HepG2 (cell line): Measurements from ENCODE around the gene AQP7. TPM values are rescaled to one million over a fixed set of nuclear protein-coding genes. Genes with fewer than 3 reads are reported as not detected.
"Not testable (repeated sequence)": the region's sequence is repeated elsewhere in the genome, so short reads cannot be mapped to it uniquely, and the experiment has no call there.

ENCODE experiments used
- ATAC-seq: fragments of 200-7000 bp; cut with Tn5 transposase; 3 replicates; pipeline ENCODE4 v1.9.1; 2020; ENCODE audit warnings: mild to moderate bottlenecking, moderate library complexity
- BruUV-seq: library from RNA; stranded (reverse); fragments of 400-500 nt; replicated peaks from 2 replicates; lab custom pipeline; 2021; lab: Mats Ljungman, UMichigan
- CTCF ChIA-PET: fragments of 300-600 bp; formaldehyde crosslinking; extraction: SDS; loops from one replicate; lab custom pipeline; 2021; ENCODE audit warnings: low total read pairs, inconsistent platforms, low intra/inter-chr PET ratio; lab: Yijun Ruan, JAX
- POLR2A ChIA-PET: fragments of 350-600 bp; sonication (Branson Sonifier 250); formaldehyde crosslinking; loops from one replicate; lab custom pipeline; 2020; ENCODE audit warnings: antibody characterized with exemption, inconsistent platforms; lab: Yijun Ruan, JAX
- DNase-seq: peaks from one replicate; pipeline ENCODE4 v3.0.0-alpha.2; 2015; ENCODE audit warnings: low spot score
- FAIRE-seq: peaks from 3 replicates; lab custom pipeline; 2011; peaks lifted over from hg19 to GRCh38; lab: Jason Lieb, UNC
- H2AFZ ChIP-seq: one replicate; pipeline ENCODE4 v1.6.1; 2011; ENCODE audit warnings: low read length, inconsistent platforms
- H3K27ac ChIP-seq: fragments of 300-600 bp; 3 replicates; pipeline ENCODE4 v1.8.0; 2011; ENCODE audit warnings: mixed run types, mild to moderate bottlenecking, mixed read lengths, low read length, inconsistent platforms; ENCODE audit not compliant: insufficient read depth; ENCODE audit errors: extremely low read length
- H3K27me3 ChIP-seq, 2 experiments: fragments of 200-600 bp in 1 of 2; 2 replicates in 1 of 2; 3 replicates in 1 of 2; pipeline versions ENCODE4 v1.6.0 to v1.8.0; 2011; ENCODE audit warnings: low read length in 2 of 2, mild to moderate bottlenecking in 2 of 2, moderate library complexity in 2 of 2, inconsistent platforms in 1 of 2; ENCODE audit not compliant: insufficient read depth in 2 of 2, control insufficient read depth in 1 of 2
- H3K36me3 ChIP-seq, 2 experiments: fragments of 200-600 bp in 1 of 2; replicated peaks in 1 of 2; 2 replicates in 1 of 2; 3 replicates in 1 of 2; pipeline versions ENCODE4 v1.5.1 to v1.8.0; 2011; ENCODE audit warnings: low read length in 2 of 2, inconsistent platforms in 1 of 2; ENCODE audit not compliant: insufficient read depth in 2 of 2, control insufficient read depth in 1 of 2
- H3K4me1 ChIP-seq: 2 replicates; pipeline ENCODE4 v1.5.1; 2012; ENCODE audit warnings: low read length, inconsistent platforms; ENCODE audit not compliant: insufficient read depth
- H3K4me2 ChIP-seq: 2 replicates; pipeline ENCODE4 v1.6.0; 2011; ENCODE audit warnings: low read depth, low read length, inconsistent platforms
- H3K4me3 ChIP-seq, 3 experiments: fragments of 200-600 bp in 1 of 3; sonication (generic), shearing (Covaris generic) in 1 of 3; replicated peaks in 1 of 3; 2 replicates each; pipeline ENCODE4 v1.5.1; 2011 to 2016; ENCODE audit warnings: low read length in 3 of 3, inconsistent platforms in 2 of 3, low read depth in 2 of 3, mild to moderate bottlenecking in 2 of 3, control low read depth in 1 of 3, mixed read lengths in 1 of 3; ENCODE audit not compliant: insufficient read depth in 1 of 3
- H3K79me2 ChIP-seq: one replicate; pipeline ENCODE4 v1.6.1; 2011; ENCODE audit warnings: low read length, inconsistent platforms; ENCODE audit not compliant: insufficient read depth
- H3K9ac ChIP-seq: 2 replicates; pipeline ENCODE4 v1.6.0; 2011; ENCODE audit warnings: mild to moderate bottlenecking, low read depth, low read length, inconsistent platforms; ENCODE audit not compliant: insufficient read depth
- H3K9me3 ChIP-seq: 2 replicates; pipeline ENCODE4 v1.5.1; 2012; ENCODE audit warnings: mild to moderate bottlenecking, low read length
- H4K20me1 ChIP-seq: 2 replicates; pipeline ENCODE4 v1.6.0; 2011; ENCODE audit warnings: inconsistent platforms, mild to moderate bottlenecking, low read length, moderate library complexity; ENCODE audit not compliant: insufficient read depth
- AGO2 ChIP-seq: fragments of 200-400 bp; formaldehyde crosslinking; optimal IDR thresholded peaks from 2 replicates; pipeline ENCODE3; 2017; ENCODE audit warnings: mild to moderate bottlenecking, low read depth, low read length, moderate library complexity
- CHCHD3 ChIP-seq: sonication (generic); formaldehyde crosslinking; IDR thresholded peaks from 2 replicates; pipeline ENCODE4 v1.8.0; 2022; ENCODE audit warnings: mild to moderate bottlenecking, missing genetic modification reagents, moderate library complexity
- TRIM24 ChIP-seq: sonication (generic); formaldehyde crosslinking; IDR thresholded peaks from 2 replicates; pipeline ENCODE4 v1.8.0; 2022; ENCODE audit warnings: mild to moderate bottlenecking, missing genetic modification reagents
- ZNF883 ChIP-seq: sonication (generic); formaldehyde crosslinking; IDR thresholded peaks from 2 replicates; pipeline ENCODE4 v1.5.1; 2020; ENCODE audit warnings: mild to moderate bottlenecking, missing genetic modification reagents; ENCODE audit errors: not compliant biosample characterization
- ZSCAN25 ChIP-seq: sonication (generic); formaldehyde crosslinking; IDR thresholded peaks from 2 replicates; pipeline ENCODE4 v1.8.0; 2022; ENCODE audit warnings: mild to moderate bottlenecking, missing genetic modification reagents
- WGBS: methylation state at CpG from one replicate; pipeline ENCODE4 v1.1.6; 2017; ENCODE audit warnings: low lambda C conversion rate; 5-methylcytosine and 5-hydroxymethylcytosine counted together
- in situ Hi-C: cut with HindIII; loops from 2 replicates; pipeline ENCODE4 v1.10.0; 2017; ENCODE audit warnings: low pct_unique_long_range_greater_than_20kb; ENCODE audit not compliant: extremely low pct_ligation_motif_present
- intact Hi-C: fragments of 100-400 bp; cut with micrococcal nuclease; formaldehyde crosslinking; loops from one replicate; pipeline ENCODE4 v1.10.0; 2022; ENCODE audit not compliant: unreplicated experiment
- polyA plus RNA-seq, 8 experiments: library from polyadenylated mRNA; depleted of rRNA in 3 of 8; stranded (reverse) in 7 of 8; unstranded in 1 of 8; fragments of >200 nt; fragmentation: Illumina TruSeq in 4 of 8; extraction: Trizol in 4 of 8; gene quantifications; 2 replicates each; pipeline versions ENCODE4 v1.2.1 to v1.2.3, GENCODE V29; 2011 to 2016; ENCODE audit warnings: low read depth in 4 of 8, missing spikeins in 1 of 8, mixed read lengths in 1 of 8; ENCODE audit not compliant: insufficient read depth in 1 of 8
- total RNA-seq, 5 experiments: library from RNA; depleted of rRNA; stranded (reverse); fragments of >200 nt; fragmentation: Illumina TruSeq; extraction: Trizol; gene quantifications; 2 replicates each; pipeline ENCODE4 v1.2.3, GENCODE V29; 2016; ENCODE audit warnings: low read depth in 1 of 5
- TF ChIP-seq, protein P1 (sequence below): sonication (generic); formaldehyde crosslinking; IDR thresholded peaks from 2 replicates; pipeline ENCODE4 v1.5.0; 2020; ENCODE audit warnings: mild to moderate bottlenecking, missing genetic modification reagents, borderline replicate concordance
- TF ChIP-seq, protein P2 (sequence below): sonication (generic); formaldehyde crosslinking; IDR thresholded peaks from 2 replicates; pipeline ENCODE4 v1.4.0; 2020; ENCODE audit warnings: mild to moderate bottlenecking, low read depth, missing genetic modification reagents
- TF ChIP-seq, protein P3 (sequence below): IDR thresholded peaks from 2 replicates; pipeline ENCODE4 v1.6.1; 2016

Gene AQP7
- total and polyA plus RNA-seq, 2 of the 13 experiments (the other 11 are each of a cell fraction or from before 2014, with no cell fraction given) = 1.9 to 2.1 TPM

DNA sequence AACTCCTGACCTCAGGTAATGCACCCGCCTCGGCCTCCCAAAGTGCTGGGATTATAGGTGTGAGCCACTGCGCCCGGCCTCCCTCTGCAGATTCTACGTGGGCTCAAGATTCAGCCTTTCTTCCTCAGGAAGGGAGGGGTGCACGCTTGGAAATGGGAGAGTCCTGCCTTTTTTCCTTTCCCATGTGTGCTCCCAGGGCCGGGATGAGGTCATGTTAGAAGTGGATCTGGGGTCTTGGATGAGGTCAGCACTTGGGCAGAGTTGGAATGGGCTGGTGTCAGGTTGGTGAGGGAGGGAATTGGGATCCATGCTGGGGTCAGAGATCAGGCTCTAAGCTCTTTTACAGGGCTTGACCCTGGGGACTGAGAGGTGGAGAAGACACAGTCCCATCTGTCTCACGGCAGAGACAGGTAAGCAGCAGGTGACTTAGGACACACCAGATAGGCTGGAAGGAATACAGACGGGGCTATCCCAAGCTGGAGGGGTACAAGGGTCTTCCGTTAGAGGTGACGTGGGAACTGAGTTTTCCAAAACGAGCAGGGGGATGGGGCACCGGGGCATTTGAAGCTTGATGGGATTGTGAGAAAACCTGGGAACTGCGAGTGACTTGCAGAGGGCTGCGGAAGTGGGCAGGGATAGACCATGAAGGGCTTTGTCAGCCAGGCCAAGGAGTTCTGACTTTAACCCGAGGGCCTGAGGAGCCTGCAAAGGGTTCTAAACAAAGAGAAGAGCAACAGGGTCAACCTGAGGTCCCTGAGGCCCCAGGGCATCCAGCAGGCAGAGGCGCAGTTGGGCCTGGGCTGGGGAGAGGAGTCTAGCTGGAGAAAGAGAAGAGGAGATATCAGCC, 1.8 kb upstream of the AQP7 start:
- Histone ChIP-seq H2AFZ (no peak overlapping the region), H3K9ac (no peak overlapping the region)
- WGBS = 22% methylated on average over 16 of the region's 17 CpGs
- TF ChIP-seq ZNF883 (CRISPR knock-in tag) (peak; percentile 41), CHCHD3 (CRISPR knock-in tag) (no peak), ZSCAN25 (CRISPR knock-in tag) (0 out of 2 replicates have a peak, but pooled peaks have one; percentile 22), AGO2 (no peak), TRIM24 (CRISPR knock-in tag) (no peak)
- TF ChIP-seq, protein P1, sequence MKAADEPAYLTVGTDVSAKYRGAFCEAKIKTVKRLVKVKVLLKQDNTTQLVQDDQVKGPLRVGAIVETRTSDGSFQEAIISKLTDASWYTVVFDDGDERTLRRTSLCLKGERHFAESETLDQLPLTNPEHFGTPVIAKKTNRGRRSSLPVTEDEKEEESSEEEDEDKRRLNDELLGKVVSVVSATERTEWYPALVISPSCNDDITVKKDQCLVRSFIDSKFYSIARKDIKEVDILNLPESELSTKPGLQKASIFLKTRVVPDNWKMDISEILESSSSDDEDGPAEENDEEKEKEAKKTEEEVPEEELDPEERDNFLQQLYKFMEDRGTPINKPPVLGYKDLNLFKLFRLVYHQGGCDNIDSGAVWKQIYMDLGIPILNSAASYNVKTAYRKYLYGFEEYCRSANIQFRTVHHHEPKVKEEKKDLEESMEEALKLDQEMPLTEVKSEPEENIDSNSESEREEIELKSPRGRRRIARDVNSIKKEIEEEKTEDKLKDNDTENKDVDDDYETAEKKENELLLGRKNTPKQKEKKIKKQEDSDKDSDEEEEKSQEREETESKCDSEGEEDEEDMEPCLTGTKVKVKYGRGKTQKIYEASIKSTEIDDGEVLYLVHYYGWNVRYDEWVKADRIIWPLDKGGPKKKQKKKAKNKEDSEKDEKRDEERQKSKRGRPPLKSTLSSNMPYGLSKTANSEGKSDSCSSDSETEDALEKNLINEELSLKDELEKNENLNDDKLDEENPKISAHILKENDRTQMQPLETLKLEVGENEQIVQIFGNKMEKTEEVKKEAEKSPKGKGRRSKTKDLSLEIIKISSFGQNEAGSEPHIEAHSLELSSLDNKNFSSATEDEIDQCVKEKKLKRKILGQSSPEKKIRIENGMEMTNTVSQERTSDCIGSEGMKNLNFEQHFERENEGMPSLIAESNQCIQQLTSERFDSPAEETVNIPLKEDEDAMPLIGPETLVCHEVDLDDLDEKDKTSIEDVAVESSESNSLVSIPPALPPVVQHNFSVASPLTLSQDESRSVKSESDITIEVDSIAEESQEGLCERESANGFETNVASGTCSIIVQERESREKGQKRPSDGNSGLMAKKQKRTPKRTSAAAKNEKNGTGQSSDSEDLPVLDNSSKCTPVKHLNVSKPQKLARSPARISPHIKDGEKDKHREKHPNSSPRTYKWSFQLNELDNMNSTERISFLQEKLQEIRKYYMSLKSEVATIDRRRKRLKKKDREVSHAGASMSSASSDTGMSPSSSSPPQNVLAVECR = no peak
- TF ChIP-seq, protein P2, sequence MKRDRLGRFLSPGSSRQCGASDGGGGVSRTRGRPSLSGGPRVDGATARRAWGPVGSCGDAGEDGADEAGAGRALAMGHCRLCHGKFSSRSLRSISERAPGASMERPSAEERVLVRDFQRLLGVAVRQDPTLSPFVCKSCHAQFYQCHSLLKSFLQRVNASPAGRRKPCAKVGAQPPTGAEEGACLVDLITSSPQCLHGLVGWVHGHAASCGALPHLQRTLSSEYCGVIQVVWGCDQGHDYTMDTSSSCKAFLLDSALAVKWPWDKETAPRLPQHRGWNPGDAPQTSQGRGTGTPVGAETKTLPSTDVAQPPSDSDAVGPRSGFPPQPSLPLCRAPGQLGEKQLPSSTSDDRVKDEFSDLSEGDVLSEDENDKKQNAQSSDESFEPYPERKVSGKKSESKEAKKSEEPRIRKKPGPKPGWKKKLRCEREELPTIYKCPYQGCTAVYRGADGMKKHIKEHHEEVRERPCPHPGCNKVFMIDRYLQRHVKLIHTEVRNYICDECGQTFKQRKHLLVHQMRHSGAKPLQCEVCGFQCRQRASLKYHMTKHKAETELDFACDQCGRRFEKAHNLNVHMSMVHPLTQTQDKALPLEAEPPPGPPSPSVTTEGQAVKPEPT = no peak
- TF ChIP-seq, protein P3, sequence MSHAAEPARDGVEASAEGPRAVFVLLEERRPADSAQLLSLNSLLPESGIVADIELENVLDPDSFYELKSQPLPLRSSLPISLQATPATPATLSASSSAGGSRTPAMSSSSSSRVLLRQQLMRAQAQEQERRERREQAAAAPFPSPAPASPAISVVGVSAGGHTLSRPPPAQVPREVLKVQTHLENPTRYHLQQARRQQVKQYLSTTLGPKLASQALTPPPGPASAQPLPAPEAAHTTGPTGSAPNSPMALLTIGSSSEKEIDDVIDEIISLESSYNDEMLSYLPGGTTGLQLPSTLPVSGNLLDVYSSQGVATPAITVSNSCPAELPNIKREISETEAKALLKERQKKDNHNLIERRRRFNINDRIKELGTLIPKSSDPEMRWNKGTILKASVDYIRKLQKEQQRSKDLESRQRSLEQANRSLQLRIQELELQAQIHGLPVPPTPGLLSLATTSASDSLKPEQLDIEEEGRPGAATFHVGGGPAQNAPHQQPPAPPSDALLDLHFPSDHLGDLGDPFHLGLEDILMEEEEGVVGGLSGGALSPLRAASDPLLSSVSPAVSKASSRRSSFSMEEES (CRISPR knock-in tag) = no peak
- TF ChIP-seq, all 625 proteins: peak for 2
- DNase-seq (no peak), ATAC-seq (peak; percentile 43), FAIRE-seq (no peak)
- POLR2A ChIA-PET = interaction anchor here (1.0 to 1.6 kb wide), 9 partner anchors 11 to 114 kb away, joined by 3 to 14 read pairs (median 6); partner anchors contain the start of genes AQP3, NFX1 and NOL6
- intact Hi-C loops = loop anchor here (1.0 to 5.0 kb wide), 3 partner anchors 43 to 113 kb away; partner anchors contain the start of gene AQP3
- no peak overlapping the region for H3K4me3 ChIP-seq
- in situ Hi-C loops = no loop called here
- H3K4me1 ChIP-seq = peaks cover 24% of the 10 kb centered on the region
- H4K20me1 ChIP-seq = no peaks in the 10 kb centered on the region
- no TSS peak for BruUV-seq
- H3K27me3 ChIP-seq = peaks cover 7 to 28% of the 10 kb centered on the region in 2 experiments
- H3K4me2 ChIP-seq = no peak overlapping the region
- CTCF ChIA-PET = interaction anchor here (1.5 to 3.2 kb wide), 4 partner anchors 11 to 62 kb away, joined by 11 to 31 read pairs (median 16); no protein-coding TSS in a partner anchor
- H3K9me3 ChIP-seq = no peaks in the 10 kb centered on the region
- H3K27ac ChIP-seq = no peak overlapping the region
- H3K36me3 ChIP-seq = no peaks in the 10 kb centered on the region
- H3K79me2 ChIP-seq = no peaks in the 10 kb centered on the region

GRCh38 chr9:33401809-33402208, 559 bp downstream of the AQP7 start:
- H3K79me2 ChIP-seq, BruUV-seq, H3K9me3 ChIP-seq, H3K4me3 ChIP-seq, CTCF ChIA-PET, in situ Hi-C loops, H2AFZ ChIP-seq, H3K4me2 ChIP-seq, H3K27ac ChIP-seq, H3K9ac ChIP-seq, H3K36me3 ChIP-seq, H4K20me1 ChIP-seq, DNase-seq, ATAC-seq, POLR2A ChIA-PET, FAIRE-seq: not testable (repeated sequence)
- 69% methylated on average over 9 of the region's 10 CpGs for WGBS
- intact Hi-C loops = loop anchor here (2.0 to 5.0 kb wide), 2 partner anchors 45 to 115 kb away; partner anchors contain the start of gene AQP3
- Histone ChIP-seq H3K27me3 (peaks cover 3 to 14% of the 10 kb centered on the region in 2 experiments), H3K4me1 (peaks cover 24% of the 10 kb centered on the region)
